ENCODE results near the gene DNAJC15.
A peak's percentile ranks its signal among the peaks of the same experiment; 100 is the strongest.
"Not testable (repeated sequence)": the region's sequence is repeated elsewhere in the genome, so short reads cannot be mapped to it uniquely, and the experiment has no call there.

Gene DNAJC15

DNA sequence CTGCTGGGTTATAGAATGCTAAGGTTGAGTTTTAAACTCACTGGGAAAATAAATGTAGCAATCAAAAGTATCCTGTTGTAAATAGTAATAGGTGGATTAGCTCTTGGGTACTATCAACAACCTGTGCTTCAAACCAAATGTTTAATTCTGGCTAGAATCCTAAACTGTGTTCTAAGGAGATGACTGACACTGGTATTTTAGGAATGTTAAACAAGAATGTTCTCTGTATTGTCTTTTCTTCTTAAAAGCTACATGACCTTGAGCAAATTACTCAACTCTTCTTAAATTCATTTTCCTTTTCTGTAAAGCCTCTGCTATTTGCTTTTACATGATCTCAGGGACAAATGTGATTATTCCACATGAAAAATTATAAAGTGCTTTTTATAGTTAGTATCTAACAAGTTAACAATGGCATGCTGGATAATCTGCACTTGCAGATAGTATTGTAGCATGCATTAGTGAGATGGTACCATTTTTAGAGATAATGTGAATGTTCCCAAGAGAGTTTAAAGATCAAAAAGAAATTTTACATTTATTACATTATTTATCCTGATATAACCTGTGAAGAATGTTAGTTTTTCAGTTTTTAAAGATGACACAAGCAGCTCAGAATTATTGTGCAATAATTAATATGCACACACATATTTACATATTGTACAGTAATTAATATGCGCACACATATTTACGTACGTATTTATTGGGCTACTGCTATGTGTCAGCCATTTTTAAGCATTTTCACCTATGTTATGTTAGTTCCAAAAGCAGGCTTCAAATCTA lies 17.7 kb upstream of the DNAJC15 start:
- DNase-seq, result no peak

DNA sequence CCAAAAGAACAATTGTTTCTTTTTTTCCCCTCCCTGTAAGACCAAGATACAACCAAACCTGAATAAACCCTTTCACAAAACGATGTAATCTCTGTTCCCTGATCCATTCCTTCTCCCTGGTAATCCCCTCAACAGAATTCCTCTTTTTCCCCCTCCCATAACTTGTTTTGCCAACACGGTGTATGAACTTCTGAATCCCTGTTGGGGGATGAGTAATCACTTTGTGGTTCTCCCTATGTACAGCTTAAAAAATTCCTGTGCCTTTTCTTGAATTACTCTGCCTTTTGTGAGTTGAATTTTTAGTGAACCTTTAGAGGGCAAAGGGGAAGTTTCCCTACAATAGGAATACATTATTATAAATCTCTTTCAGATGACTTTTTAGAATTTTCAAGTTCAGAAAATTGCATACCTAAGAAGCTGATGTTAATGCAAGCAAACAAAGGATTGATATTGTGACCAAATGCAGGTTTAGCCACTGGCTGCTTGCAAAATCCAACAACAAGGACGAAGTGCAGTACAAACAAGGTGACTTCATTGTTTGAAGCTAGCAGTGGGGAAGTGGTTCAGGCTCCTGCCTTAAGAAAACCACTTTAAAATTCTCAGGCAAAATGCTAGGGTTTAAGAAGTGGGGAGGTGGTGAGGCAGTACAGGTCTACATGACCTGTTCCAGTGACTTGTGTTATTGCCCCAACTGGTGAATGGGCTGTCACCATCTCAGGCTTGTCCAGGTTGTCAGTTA lies 16.3 kb upstream of the DNAJC15 start:
- no peak for DNase-seq

DNA sequence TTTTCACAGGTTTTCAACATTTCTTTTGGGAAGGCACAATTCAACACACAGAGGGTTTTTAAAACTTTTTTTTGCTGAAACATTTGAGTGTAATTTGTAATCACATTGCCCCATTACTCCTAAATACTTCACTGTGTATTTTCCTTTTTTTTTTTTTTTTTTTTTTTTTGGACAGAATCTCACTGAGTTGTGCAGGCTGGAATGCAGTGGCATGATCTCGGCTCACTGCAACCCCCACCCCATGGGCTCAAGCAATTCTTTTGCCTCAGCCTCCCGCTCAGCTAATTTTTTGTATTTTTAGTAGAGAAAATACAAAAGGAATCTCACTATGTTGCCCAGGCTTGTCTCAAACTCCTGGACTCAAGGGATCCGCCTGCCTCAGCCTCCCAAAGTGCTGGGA lies 14.8 kb upstream of the DNAJC15 start:
- no peak for DNase-seq

DNA sequence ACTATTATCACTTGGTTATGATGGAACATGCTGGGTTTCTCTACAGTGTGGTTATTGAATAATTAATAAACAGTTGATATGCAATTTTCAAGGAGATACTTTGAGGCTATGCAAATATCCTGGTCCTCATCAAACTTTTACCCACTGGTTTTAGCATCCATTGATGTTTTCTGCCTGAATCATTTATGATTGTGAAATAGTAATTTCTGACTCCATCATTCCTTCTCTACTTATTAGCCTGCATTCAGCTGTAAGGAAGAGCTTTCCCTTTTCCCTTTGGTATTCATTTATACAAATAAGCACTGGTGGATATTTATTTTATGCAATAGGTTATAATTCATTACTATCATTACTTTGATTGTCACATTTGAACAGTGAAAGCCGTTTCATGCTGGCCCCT lies 13.9 kb upstream of the DNAJC15 start:
- no peak for DNase-seq

DNA sequence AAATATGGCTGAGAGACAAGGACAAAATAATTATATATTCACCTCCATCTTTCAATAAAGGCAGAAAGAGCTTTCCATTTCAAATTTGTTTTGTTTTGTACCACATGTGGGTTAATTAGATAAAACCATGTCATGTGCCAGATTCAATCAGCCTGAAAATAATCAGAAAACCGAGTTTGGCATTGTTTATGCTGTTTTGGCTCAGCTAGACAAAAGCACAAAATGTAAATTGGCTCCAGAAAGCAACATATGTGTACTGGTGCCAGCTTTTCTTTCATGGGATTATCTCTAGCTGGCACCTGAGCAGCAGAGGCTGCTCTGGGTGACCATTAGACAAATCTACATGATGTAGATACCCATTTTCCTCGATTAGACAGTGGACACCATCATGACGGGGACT lies 9.2 kb upstream of the DNAJC15 start:
- DNase-seq, result no peak

DNA sequence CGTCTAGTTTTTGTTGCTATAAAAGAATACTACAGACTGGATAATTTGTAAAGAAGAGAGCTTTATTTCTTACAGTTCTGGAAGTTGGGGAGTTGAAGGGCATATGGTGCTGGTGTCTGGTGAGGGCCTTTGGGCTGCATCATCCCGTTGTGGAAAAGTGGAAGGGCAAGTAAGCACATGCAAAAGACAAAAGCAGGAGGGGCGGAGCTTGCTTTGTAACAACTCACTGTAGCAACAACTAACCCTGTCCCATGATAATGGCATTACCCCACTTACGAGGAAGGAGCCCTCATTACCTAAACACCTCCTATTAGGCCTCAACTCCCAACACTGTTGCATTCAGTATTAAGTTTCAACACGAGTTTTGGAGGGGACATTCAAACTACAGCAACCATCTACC lies 7.2 kb upstream of the DNAJC15 start:
- DNase-seq, result no peak

DNA sequence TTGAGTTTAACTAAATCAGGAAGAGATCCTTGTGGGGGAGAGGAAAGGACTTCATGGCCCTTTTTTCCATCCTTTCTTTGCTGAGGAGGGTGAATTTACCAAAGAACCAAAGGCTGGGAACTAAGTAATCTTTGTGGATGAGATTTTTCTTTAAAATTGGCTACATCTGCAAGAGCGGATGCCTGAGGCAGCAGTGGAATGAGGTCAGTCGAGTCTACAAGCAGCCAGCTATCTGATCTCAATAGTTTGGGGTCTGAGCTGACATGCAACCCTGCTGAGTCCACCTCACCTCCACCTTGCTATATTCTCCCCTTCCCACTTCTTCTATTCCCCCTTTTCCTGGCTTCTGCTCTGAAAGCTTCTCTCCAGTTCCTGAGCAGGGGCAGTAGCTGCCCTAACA lies 3.6 kb upstream of the DNAJC15 start:
- DNase-seq, result no peak

DNA sequence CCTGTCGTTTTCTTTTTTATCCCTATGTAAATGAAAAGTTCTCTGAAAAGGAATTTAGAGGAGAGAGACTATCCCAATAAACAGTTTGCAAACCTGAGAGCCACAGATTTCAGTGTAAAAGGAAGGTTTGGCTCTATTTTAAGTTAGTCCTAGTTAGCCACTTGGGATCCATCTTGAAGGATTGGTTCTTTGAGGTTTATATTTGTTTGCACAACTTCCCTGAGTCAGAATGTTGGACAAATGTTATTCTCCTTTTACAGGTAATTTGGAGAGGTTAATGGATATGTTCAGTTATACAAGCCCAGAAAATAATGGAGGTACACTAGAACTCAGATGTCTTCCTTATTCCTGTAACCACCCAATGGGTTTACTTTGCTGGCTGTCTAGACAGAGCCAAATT lies 2.6 kb upstream of the DNAJC15 start:
- no peak for DNase-seq

DNA sequence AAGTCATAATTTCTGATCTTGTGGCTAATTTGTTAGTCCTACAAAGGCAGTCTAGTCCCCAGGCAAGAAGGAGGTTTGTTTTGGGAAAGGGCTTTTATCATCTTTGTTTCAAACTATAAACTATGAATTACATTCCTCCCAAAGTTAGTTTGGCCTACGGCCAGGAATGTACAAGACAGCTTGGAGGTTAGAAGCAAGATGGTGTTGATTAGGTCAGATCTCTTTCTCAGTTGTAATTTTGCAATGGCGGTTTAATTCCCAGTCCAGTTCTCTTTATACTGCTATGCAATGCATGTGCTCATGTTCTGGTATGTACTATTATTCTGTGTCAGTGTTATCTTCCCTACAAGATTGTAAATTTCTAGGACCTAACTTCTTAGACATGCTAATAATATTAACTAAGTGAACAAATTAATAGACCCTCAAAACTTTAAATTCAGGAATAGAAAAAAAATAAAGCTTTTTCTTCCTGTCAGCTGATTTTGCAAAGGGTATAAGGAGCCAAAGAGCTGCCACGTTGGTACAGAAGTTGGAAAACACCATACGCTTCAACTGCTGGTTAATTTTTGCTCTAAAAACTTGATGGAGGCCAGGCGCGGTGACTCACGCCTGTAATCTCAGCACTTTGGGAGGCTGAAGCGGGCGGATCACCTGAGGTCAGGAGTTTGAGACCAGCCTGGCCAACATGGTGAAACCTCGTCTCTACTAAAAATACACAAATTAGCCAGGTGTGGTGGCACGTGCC lies 1.3 kb upstream of the DNAJC15 start:
- DNase-seq, result no peak

DNA sequence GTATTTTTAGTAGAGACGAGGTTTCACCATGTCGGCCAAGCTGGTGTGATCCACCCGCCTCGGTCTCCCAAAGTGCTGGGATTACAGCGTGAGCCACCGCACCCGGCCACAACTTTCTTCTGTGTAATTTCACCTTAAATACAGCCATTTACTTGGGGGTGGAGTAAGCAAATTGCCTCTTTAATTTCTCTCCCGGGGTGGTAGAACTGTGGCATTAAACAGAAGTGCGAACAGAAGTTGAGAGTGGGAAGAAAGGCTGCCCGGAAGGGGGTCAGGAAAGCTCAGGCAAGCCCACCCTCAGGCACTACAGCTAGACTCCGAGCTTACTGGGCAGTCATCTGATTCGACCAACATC lies 475 bp upstream of the DNAJC15 start:
- no peak for DNase-seq

DNA sequence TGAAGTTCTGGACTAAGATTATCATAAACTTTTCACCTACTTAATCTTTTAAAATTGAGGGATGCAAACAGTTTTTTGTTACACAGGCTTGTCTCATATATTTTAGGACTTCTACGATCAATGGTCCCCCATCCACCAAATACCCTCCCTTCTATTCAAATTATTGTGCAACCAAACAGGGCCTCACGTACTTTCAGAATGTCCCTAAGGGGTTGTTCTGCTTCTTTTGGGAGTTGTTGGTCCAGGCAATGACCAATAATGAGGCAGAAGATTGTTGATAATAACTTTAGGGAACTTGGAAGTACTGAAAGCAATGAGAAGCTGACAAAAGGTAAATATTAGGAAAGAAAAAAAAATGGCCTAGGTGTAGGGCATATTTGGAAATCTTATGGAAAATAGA lies 2.9 kb downstream of the DNAJC15 start:
- DNase-seq, result no peak

DNA sequence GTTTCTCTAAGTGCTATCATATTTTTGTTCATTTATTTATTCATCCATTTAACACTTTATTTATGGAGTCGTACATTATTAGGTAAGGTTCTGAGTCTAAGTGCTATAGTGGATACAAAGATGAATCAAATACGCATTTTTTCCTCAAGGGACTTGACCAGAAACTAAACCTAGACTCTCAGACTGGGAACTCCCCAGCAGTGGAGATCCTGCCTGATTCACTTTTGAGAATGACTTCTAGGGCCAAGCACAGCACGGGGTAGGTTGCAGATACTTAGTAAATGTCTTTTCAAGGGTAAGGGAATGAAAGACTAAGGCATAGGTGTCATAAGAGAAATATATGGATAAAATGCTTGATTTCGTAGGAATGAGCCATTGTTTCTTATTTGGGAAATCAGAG lies 7.2 kb downstream of the DNAJC15 start:
- no peak for DNase-seq

DNA sequence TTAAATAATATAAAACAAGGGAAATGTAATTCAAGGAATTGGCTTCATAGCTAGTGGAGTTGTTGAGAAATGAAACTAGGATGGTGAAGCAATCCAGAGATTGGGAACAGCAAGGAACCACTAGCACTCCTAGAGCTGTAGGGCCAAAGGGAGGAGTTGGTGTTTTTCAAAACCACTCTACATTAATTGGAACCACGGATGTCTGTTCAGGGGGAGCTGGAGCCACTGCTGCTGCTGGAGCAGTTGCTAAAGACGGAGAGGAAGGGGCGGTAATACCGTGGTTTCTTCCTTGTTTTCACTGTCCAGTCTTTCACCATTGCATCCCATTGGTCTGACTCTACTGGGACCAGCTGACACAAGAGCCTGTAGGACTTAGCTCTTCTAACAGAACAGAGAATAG lies 8.5 kb downstream of the DNAJC15 start:
- DNase-seq, result no peak

DNA sequence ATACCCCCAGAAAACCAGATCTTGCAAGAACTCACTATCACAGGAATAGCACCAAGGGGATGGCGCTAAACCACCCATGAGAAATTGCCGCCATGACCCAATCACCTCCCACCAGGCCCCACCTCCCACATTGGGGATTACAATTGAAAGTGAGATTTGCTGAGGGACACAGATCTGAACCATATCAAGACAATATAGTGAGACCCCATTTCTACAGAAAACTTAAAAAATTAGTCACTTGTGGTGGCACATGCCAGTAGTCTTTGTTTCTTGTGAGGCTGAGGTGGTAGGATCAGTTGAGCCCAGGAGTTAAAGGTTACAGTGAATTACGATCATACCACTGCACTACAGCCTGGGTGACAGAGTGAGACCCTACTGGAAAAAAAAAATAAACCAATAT lies 9.7 kb downstream of the DNAJC15 start:
- no peak for DNase-seq

DNA sequence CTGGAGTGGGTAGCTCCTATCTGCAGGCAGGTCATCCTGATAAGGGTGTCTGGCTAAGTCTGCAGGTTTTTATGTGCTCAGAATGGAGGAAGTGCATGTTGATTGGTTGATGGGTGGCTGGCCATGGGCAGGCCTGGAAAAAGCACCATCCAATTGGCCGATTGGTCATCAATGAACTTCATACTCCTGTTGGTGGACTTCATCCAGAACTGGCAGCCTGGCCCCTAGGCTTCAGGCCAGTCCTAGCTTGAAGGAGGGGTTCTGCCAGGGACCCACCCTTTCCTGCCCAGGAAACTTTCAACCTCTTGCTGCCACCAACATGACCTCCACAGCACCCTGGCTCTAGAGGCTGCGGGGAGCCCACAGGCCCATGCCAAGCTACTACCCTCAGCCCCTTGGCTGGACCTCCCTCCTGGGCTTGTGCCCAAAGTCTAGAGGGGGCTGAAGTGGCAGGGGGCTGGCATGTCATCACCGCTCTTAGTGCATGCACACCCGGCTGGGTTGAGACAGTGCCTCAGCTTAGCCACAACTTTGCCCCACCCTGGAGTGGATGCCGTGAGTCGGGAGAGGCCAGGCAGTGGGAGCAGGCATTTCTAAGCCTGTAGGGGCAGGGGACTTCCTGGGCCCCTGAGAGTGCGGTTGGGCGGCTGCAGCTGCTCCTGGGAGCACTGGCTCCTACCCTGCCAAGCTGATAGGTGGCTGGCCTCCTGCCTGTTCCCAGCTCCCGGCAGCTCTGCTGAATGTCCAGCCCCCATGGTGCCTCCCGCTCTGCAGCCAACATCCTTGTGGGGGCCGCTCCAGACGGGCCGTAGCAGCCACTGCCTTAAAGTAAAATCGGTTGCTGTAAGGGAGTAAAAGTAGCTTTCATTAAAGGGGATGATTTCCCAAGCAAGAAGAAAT lies 13.2 kb downstream of the DNAJC15 start:
- no peak for DNase-seq

DNA sequence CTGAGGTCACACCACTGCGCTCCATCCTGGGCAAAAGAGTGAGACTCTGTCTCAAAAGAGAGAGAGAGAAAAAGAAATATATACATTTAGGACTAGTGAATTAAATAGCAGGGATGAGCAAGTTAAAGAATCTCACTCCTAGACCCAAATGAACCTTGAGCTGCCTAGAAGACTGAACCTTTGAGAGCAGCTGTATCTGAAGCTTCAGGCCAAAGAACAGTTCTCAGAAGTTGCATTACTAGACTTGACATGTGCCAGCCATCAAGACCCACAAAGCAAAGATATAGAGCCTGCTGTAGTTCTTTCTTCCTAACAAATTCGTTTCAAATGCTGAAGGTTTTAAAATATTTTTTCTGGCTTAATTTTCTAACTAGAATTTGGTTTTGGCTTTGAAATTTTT lies 16.6 kb downstream of the DNAJC15 start:
- no peak for DNase-seq

DNA sequence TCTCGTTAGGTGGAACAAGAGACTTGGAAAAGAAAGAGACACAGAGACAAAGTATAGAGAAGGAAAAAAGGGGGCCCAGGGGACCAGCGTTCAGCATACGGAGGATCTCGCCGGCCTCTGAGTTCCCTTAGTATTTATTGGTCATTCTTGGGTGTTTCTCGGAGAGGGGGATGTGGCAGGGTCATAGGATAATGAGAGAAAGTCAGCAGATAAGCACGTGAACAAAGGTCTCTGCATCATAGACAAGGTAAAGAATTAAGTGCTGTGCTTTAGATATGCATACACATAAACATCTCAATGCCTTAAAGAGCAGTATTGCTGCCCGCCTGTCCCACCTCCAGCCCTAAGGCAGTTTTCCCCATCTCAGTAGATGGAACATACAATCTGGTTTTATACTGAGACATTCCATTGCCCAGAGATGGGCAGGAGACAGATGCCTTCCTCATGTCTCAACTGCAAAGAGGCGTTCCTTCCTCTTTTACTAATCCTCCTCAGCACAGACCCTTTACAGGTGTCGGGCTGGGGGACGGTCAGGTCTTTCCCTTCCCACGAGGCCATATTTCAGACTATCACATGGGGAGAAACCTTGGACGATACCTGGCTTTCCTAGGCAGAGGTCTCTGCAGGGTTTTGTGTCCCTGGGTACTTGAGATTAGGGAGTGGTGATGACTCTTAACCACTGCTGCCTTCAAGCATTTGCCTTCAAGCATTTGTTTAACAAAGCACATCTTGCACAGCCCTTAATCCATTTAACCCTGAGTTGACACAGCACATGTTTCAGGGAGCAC lies 17.4 kb downstream of the DNAJC15 start:
- DNase-seq, result not testable (repeated sequence)

DNA sequence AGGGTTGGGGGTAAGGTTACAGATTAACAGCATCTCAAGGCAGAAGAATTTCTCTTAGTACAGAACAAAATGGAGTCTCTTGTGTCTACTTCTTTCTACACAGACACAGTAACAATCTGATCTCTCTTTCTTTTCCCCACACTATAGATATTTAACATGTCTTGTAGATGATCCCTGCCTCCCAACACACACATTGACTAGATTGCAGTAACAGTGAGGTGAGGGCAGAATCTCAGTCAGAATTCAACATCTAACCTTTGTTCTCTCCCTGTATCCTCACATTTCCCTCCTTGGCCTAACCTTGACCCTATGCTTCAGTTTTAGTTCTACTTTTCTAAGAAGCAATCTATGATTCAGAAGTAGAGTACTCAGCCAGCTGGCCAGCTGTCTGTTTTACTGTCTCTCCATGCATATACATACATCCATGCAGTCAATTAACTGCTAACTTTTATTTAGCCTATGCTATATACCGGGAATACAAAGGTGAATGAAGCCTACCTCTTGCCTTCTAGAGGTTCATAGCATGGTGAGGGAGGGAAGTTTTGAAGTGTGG lies 18.1 kb downstream of the DNAJC15 start:
- no peak for DNase-seq

DNA sequence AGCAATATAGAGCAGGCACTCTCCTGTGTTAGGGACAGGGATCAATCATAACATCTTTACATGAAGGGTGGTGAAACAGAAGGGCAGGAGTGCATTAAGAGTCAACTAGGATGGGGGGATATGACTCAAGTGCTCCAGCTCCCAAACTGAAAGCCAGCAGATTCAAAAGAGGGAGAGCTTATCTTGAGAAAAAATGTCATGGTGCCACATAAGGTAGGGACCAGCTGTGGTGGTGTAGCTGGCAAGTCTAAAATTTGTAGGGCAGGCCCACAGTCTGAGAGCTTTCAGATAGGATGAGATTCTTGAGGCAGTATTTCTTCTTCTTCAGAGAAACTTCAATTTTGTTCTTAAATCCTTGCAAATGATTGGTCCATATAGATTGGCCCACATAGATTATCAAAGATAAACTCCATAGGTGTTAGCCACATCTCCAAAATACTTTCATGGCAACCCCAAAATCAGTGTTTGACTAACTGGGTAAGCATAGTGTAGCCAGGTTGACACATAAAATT lies 19.1 kb downstream of the DNAJC15 start:
- DNase-seq, result no peak

DNA sequence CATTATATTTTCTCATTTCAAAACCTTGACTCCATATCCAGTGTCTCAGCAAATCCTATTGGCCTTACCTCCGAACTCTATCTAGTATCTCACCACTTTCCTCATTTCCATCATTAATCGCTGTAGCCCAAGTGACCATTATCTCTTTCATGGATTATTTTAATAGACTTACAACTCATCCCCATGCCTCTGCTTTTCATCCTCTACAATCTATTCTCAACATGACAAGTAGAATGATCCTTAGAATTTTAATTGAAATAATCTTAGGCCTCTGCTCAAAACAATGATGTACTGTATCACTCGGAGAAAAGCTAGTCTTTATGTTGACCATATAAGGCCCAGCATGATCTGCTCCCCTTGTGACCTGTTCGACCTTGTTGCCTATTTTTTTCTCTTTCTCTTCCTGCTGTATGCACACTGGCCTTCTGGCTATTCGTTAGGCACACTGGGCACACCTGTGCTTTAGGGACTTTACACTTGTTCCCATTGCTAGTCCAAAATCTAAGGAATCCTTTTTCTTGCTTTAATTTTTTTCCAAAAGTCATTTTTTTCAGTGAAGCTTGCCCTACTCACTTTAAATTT lies 21.4 kb downstream of the DNAJC15 start:
- no peak for DNase-seq

DNA sequence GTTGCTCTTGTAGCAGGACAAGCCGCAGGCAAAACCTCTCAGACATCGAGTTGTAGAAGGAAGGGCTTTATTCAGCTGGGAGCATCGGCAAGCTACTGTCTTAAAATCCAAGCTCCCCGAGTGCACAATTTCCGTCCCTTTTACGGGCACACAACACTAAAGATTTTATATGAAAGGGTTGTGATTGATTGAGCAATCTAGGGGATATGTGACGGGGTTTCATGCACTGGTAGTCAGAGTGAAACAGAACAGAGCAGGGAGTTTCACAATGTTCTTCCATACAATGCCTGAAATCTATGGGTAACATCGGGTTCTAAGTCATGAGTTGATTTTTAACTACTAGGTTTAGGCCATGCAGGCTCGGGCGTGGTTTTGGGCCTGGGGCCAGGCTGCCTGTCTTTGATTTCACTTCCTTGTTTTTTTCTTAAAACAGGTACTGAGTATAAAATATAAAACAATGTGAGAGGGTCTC lies 22.0 kb downstream of the DNAJC15 start:
- peak; percentile 62 for DNase-seq
